ENCODE data around the gene SOX1. TPM values are rescaled to one million over a fixed set of nuclear protein-coding genes. Genes with fewer than 3 reads are reported as not detected.
A peak's percentile ranks its signal among the peaks of the same experiment; 100 is the strongest.

The SOX1 gene
- total and polyA plus RNA-seq, 4 donors, result not detected

DNA sequence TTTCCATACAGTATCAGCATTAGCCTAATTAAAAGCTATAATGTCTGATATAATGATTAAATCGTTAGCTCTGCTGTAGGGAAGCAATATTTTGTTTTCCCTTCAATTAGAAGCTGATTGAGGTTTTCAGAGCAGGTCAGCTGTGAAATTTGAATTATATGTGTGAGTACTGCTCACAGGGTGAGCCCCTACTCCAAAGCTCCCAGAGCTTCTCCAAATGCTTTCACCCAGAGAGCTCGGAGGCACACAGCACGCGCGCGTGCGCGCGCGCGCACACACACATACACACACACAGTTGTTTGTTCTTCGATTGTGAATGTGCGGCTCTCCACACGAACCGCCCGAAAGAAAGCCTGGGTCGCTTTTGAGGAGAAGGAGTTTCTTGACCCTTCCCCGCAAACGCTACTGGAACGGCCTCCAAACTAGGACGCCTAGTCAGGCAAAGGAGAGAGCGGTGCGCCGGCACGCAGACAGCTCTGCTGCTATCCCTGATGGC lies 4.8 kb upstream of the SOX1 start:
- no peak overlapping the region for H3K9ac ChIP-seq (ENCODE audit: low read depth in 1 of 2, low read length in 2 of 2)
- H3K27me3 ChIP-seq (ENCODE audit: control insufficient read depth in 4 of 4, insufficient read depth in 4 of 4, low read length in 3 of 4), result peaks cover 2 to 48% (median 23%) of the 10 kb centered on the region in 4 donors
- DNase-seq (ENCODE audit: low spot score), result no peak
- TF ChIP-seq JUND (IDR thresholded peaks at IDR 0.05), result no peak
- TF ChIP-seq YY1 (IDR thresholded peaks at IDR 0.05), result no peak
- TF ChIP-seq, protein P1, sequence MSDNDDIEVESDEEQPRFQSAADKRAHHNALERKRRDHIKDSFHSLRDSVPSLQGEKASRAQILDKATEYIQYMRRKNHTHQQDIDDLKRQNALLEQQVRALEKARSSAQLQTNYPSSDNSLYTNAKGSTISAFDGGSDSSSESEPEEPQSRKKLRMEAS (IDR thresholded peaks at IDR 0.05), result no peak
- TF ChIP-seq, protein P2, sequence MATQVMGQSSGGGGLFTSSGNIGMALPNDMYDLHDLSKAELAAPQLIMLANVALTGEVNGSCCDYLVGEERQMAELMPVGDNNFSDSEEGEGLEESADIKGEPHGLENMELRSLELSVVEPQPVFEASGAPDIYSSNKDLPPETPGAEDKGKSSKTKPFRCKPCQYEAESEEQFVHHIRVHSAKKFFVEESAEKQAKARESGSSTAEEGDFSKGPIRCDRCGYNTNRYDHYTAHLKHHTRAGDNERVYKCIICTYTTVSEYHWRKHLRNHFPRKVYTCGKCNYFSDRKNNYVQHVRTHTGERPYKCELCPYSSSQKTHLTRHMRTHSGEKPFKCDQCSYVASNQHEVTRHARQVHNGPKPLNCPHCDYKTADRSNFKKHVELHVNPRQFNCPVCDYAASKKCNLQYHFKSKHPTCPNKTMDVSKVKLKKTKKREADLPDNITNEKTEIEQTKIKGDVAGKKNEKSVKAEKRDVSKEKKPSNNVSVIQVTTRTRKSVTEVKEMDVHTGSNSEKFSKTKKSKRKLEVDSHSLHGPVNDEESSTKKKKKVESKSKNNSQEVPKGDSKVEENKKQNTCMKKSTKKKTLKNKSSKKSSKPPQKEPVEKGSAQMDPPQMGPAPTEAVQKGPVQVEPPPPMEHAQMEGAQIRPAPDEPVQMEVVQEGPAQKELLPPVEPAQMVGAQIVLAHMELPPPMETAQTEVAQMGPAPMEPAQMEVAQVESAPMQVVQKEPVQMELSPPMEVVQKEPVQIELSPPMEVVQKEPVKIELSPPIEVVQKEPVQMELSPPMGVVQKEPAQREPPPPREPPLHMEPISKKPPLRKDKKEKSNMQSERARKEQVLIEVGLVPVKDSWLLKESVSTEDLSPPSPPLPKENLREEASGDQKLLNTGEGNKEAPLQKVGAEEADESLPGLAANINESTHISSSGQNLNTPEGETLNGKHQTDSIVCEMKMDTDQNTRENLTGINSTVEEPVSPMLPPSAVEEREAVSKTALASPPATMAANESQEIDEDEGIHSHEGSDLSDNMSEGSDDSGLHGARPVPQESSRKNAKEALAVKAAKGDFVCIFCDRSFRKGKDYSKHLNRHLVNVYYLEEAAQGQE (IDR thresholded peaks at IDR 0.05), result no peak
- TF ChIP-seq SP1 (IDR thresholded peaks at IDR 0.05), result no peak
- TF ChIP-seq HNF4G (IDR thresholded peaks at IDR 0.05), result no peak
- H3K27ac ChIP-seq (ENCODE audit: low read depth in 1 of 2, low read length in 2 of 2), result no peak overlapping the region
- H3K4me1 ChIP-seq (ENCODE audit: control insufficient read depth in 4 of 4, insufficient read depth in 4 of 4, low read length in 3 of 4), result peaks cover 3 to 26% (median 8%) of the 10 kb centered on the region in 4 donors
- no peaks in the 10 kb centered on the region for H3K9me3 ChIP-seq (ENCODE audit: control insufficient read depth in 4 of 4, low read length in 3 of 4)
- no peak overlapping the region for H3K4me3 ChIP-seq (ENCODE audit: low read depth in 1 of 3, low read length in 3 of 3)
- H3K36me3 ChIP-seq (ENCODE audit: control insufficient read depth in 4 of 4, insufficient read depth in 3 of 4, low read depth in 1 of 4, low read length in 3 of 4), result no peaks in the 10 kb centered on the region
- WGBS, result 8% methylated on average over 25 of the region's 25 CpGs

GRCh38 chr13:112062571-112063570 lies 4.1 kb upstream of the SOX1 start:
- Histone ChIP-seq H3K36me3 (ENCODE audit: control insufficient read depth in 4 of 4, insufficient read depth in 3 of 4, low read depth in 1 of 4, low read length in 3 of 4) (no peaks in the 10 kb centered on the region), H3K9ac (ENCODE audit: low read depth in 1 of 2, low read length in 2 of 2) (no peak overlapping the region), H3K4me1 (ENCODE audit: control insufficient read depth in 4 of 4, insufficient read depth in 4 of 4, low read length in 3 of 4) (peaks cover 0 to 22% (median 8%) of the 10 kb centered on the region in 4 donors), H3K4me3 (ENCODE audit: low read depth in 1 of 3, low read length in 3 of 3) (no peak overlapping the region), H3K9me3 (ENCODE audit: control insufficient read depth in 4 of 4, low read length in 3 of 4) (no peaks in the 10 kb centered on the region), H3K27ac (ENCODE audit: low read depth in 1 of 2, low read length in 2 of 2) (no peak overlapping the region), H3K27me3 (ENCODE audit: control insufficient read depth in 4 of 4, insufficient read depth in 4 of 4, low read length in 3 of 4) (peaks cover 2 to 48% (median 21%) of the 10 kb centered on the region in 4 donors)
- WGBS, result 3% methylated on average over 78 of the region's 78 CpGs
- TF ChIP-seq JUND (IDR thresholded peaks at IDR 0.05), result no peak
- peak in 1 of 2 donors; percentile 5 for TF ChIP-seq RAD21 (IDR thresholded peaks at IDR 0.05)
- no peak for TF ChIP-seq EGR1 (IDR thresholded peaks at IDR 0.05; ENCODE audit: low read depth in 2 of 2)
- DNase-seq (ENCODE audit: low spot score), result no peak

DNA sequence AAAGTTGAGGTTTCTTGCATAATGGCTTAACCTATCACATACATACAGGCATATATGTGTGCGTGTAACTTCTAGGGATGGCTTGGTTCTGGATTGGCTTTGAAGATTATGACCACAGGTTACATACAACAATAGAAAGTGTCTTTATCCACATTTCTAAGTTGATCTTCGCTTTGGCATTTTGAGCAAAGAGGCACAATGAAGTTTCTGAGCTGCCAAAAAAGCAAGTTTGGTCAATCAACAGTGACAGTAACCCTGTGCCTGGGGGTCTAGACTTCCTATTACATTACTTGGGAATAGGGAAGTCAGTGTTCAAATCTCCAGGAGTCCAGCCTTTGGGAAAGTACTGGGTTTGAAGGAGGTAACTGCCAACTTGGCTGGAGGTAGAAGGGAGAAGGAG lies 3.1 kb upstream of the SOX1 start:
- no peak overlapping the region for H3K9ac ChIP-seq (ENCODE audit: low read depth in 1 of 2, low read length in 2 of 2)
- H3K9me3 ChIP-seq (ENCODE audit: control insufficient read depth in 4 of 4, low read length in 3 of 4), result no peaks in the 10 kb centered on the region
- peaks cover 2 to 46% (median 20%) of the 10 kb centered on the region in 4 donors for H3K27me3 ChIP-seq (ENCODE audit: control insufficient read depth in 4 of 4, insufficient read depth in 4 of 4, low read length in 3 of 4)
- no peaks in the 10 kb centered on the region for H3K36me3 ChIP-seq (ENCODE audit: control insufficient read depth in 4 of 4, insufficient read depth in 3 of 4, low read depth in 1 of 4, low read length in 3 of 4)
- WGBS, result 14% methylated on average over 2 of the region's 2 CpGs
- no peak for DNase-seq (ENCODE audit: low spot score)
- no peak overlapping the region for H3K27ac ChIP-seq (ENCODE audit: low read depth in 1 of 2, low read length in 2 of 2)
- no peak for TF ChIP-seq JUND (IDR thresholded peaks at IDR 0.05)
- no peak for TF ChIP-seq EGR1 (IDR thresholded peaks at IDR 0.05; ENCODE audit: low read depth in 2 of 2)
- TF ChIP-seq, protein P3, sequence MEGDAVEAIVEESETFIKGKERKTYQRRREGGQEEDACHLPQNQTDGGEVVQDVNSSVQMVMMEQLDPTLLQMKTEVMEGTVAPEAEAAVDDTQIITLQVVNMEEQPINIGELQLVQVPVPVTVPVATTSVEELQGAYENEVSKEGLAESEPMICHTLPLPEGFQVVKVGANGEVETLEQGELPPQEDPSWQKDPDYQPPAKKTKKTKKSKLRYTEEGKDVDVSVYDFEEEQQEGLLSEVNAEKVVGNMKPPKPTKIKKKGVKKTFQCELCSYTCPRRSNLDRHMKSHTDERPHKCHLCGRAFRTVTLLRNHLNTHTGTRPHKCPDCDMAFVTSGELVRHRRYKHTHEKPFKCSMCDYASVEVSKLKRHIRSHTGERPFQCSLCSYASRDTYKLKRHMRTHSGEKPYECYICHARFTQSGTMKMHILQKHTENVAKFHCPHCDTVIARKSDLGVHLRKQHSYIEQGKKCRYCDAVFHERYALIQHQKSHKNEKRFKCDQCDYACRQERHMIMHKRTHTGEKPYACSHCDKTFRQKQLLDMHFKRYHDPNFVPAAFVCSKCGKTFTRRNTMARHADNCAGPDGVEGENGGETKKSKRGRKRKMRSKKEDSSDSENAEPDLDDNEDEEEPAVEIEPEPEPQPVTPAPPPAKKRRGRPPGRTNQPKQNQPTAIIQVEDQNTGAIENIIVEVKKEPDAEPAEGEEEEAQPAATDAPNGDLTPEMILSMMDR (IDR thresholded peaks at IDR 0.05; ENCODE audit: low read depth, low read length, missing input control), result no peak
- no peak for TF ChIP-seq ZBTB33 (IDR thresholded peaks at IDR 0.05)
- TF ChIP-seq FOXA1 (IDR thresholded peaks at IDR 0.05), result no peak
- H3K4me1 ChIP-seq (ENCODE audit: control insufficient read depth in 4 of 4, insufficient read depth in 4 of 4, low read length in 3 of 4), result peaks cover 0 to 27% (median 12%) of the 10 kb centered on the region in 4 donors
- no peak overlapping the region for H3K4me3 ChIP-seq (ENCODE audit: low read depth in 1 of 3, low read length in 3 of 3)
